Choroid plexus epithelial cell (primary cell): ENCODE data around the gene TMEM170B.
A peak's percentile ranks its signal among the peaks of the same experiment; 100 is the strongest.

Experiments used
- DNase-seq: peaks from one replicate; pipeline ENCODE4 v3.0.0-alpha.2; 2010; ENCODE audit warnings: low read depth
- H3K4me3 ChIP-seq: 2 replicates; pipeline ENCODE4 v1.5.1; 2011; ENCODE audit warnings: low read depth, mild to moderate bottlenecking, control low read depth, low read length, moderate library complexity
- CTCF ChIP-seq: conservative IDR thresholded peaks from 2 replicates; pipeline ENCODE4 v1.5.1; 2011; ENCODE audit warnings: low read depth, mild to moderate bottlenecking, control low read depth, inconsistent platforms, low read length, moderate library complexity

The TMEM170B gene

GRCh38 chr6:11605507-11605905 lies 68.0 kb downstream of the TMEM170B start:
- no peak for DNase-seq
- no peak overlapping the region for H3K4me3 ChIP-seq
- no peak for TF ChIP-seq CTCF

- DNase-seq: no peak
- TF ChIP-seq CTCF: no peak
- H3K4me3 ChIP-seq: no peak overlapping the region
Measured at GRCh38 chr6:11606332-11606731, 68.8 kb downstream of the TMEM170B start.

GRCh38 chr6:11607383-11607782 lies 69.8 kb downstream of the TMEM170B start:
- TF ChIP-seq CTCF: no peak
- no peak overlapping the region for H3K4me3 ChIP-seq
- no peak for DNase-seq

GRCh38 chr6:11608600-11609323 lies 71.2 kb downstream of the TMEM170B start:
- no peak for DNase-seq
- TF ChIP-seq CTCF: no peak
- H3K4me3 ChIP-seq: no peak overlapping the region

GRCh38 chr6:11609324-11610071 lies 71.9 kb downstream of the TMEM170B start:
- TF ChIP-seq CTCF: no peak
- DNase-seq: peak; percentile 76
- H3K4me3 ChIP-seq: no peak overlapping the region

- no peak overlapping the region for H3K4me3 ChIP-seq
- no peak for TF ChIP-seq CTCF
- DNase-seq: no peak
Measured at GRCh38 chr6:11613336-11613735, 75.8 kb downstream of the TMEM170B start.

- no peak for TF ChIP-seq CTCF
- H3K4me3 ChIP-seq: no peak overlapping the region
- peak; percentile 91 for DNase-seq
Measured at GRCh38 chr6:11613858-11614257, 76.3 kb downstream of the TMEM170B start.
